ENCODE measurements around the gene EHBP1L1.

EHBP1L1 gene

DNA sequence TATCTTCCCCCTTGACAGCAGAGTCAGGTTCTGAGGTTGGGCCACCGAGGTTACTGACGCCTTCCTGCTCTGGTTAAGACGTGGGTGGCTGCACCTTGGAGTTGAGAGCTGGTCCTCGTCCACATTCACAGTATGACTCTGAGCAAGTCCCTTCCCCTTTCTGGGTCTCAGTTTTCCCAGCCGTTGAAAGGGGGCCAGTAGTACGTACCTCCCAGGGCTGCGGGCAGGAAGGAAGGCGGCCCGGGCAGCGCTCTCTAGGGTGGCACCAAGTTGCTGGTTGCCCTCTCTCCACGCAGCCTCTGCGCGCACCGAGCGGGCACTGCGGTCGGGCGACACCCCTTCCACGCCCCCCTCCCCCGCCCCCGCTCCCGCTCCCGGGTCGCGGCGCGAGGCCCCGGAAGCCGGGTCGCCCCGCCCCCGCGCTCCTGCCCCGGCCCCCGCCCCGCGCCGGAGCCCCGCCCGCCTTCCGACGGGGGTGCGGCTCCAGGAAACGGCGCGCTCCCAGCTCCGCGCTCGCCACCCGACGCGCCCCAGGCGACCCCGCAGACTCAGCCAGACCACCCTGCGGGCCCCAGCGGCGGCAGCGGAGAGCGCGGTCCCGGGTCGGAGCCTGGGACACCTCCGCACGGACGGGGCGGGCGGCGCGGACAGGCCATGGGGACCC lies at the start of gene EHBP1L1:
Gene EHBP1L1, plus strand, starts transcription at position 486 of the 664 bp plus-strand sequence. CDS start 250 bp downstream, outside the sequence.
- no peak for DNase-seq (ENCODE audit: low read depth)

DNA sequence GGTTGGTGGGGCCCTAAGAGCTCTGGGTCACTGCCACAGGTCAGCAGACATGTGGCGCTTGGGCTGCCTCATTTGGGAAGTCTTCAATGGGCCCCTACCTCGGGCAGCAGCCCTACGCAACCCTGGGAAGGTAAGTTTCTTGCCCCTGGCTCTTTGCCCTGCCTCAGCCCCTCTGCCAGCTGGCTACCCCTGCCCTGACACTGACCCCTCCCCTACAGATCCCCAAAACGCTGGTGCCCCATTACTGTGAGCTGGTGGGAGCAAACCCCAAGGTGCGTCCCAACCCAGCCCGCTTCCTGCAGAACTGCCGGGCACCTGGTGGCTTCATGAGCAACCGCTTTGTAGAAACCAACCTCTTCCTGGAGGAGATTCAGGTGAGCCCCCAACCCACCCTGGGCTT lies 49.1 kb upstream of the EHBP1L1 start:
- no peak for DNase-seq (ENCODE audit: low read depth)

DNA sequence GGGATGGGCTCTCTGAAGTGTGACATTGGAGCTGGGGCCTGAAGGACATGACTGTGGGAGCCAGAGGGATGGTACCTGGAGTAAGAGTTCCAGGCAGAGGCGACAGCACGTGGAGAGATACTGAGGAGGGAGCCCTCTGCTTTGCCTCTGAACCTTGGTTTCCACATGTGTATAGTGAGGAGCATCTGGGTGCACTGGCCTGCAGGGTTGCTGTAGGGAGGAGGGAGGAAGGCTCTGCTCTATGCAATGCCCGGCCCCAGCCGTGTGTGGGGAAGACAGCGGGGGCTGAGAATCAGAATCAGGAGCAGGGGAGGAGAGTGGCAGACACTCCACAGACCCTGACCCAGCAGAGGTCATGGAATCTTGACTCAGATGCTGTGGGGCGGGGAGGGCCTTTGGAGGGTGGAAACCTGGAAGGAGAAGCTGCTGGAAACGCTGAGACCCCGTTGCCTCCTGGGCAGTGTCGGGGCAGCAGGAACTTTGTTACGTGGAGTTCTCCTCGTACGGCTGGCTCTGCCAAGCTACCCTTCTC lies 47.0 kb upstream of the EHBP1L1 start:
- no peak for DNase-seq (ENCODE audit: low read depth)

DNA sequence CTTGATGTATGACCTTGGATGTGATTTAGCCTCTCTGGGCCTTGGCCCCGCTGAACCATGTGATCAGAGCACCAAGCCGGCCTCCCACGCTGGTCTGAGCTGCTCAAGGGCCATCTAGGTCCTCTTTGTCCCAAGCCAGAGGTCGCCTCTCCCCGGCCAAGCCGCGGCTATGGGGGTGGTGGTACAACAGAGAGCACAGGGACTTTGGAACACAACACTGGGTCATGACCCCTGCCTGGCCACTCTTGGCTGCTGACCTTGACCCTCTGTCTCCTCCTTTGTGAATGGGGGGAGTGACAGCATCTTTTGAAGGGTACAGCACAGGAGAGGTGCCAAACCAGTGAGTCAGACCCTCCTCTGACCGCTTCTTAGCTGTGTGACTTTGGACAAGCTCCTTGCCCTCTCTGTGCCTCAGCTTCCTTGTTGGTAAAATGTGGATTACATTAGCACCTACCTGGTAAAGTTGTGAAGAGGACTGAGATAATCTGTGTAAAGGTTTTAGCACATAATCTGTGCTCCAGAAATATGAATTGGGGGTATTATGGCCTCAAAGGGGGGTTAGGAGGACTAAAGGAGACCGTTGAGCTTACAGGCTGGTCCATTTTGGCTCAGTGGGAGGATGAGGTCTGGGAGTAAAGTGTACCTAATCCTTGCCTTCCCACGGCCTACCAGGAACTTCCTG lies 46.2 kb upstream of the EHBP1L1 start:
- no peak for DNase-seq (ENCODE audit: low read depth)

DNA sequence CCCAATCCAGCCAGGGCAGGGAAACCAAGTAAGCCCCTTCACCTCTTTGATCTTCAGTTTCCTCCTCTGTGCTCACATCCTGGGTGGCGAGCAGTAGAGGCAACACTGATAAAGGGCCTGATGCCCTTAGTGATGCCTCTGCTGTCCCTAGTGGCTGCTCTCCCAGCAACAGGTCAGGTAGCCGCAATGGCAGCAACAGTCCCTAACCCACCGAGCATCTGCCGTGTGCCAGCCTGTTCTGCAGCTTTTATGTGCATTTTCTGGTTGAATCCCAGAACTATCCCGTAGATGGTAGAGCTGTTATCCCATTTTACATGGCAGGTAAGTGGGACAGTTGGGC lies 45.7 kb upstream of the EHBP1L1 start:
- DNase-seq (ENCODE audit: low read depth): no peak

DNA sequence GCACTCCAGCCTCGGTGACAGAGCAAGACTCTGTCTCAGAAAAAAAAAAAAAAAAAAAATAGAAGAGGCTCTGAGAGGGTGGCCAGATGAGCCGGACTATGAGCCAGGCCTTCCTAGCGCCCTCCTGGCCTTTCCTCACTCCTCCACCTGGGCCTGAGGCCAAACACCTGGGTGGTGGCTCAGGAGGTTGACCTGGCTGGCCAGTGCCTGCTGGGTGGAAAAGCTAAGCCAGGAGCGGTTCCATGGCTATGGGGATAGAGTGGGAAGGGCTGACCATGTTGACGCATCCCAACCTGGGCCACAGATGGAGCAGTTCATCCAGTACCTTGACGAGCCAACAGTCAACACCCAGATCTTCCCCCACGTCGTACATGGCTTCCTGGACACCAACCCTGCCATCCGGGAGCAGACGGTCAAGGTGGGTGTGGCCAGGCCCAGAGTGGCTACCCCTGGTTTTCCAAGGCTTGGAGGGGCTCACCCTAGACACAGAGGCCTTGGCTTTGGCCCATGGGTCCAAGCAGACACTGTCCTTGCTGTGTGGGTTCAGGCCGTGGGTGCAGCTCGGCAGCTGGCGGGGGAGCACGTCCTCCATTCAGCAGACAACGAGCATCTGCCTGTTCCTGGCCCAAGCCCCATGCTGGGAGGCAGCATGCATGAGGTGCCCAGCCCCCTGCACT lies 43.3 kb upstream of the EHBP1L1 start:
- no peak for DNase-seq (ENCODE audit: low read depth)

DNA sequence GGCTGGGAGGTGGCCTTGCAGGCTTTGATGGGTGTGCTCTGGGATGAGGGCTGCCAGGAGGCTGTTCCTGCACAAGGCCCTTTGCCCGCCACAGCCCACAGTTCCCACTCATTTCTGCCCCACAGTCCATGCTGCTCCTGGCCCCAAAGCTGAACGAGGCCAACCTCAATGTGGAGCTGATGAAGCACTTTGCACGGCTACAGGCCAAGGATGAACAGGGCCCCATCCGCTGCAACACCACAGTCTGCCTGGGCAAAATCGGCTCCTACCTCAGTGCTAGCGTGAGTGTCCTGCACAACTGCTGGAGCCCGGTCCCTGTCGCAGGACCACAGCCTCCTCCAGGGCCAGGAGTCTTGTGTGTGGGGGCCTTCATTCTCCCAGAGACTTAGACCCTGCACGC lies 40.8 kb upstream of the EHBP1L1 start:
- no peak for DNase-seq (ENCODE audit: low read depth)

DNA sequence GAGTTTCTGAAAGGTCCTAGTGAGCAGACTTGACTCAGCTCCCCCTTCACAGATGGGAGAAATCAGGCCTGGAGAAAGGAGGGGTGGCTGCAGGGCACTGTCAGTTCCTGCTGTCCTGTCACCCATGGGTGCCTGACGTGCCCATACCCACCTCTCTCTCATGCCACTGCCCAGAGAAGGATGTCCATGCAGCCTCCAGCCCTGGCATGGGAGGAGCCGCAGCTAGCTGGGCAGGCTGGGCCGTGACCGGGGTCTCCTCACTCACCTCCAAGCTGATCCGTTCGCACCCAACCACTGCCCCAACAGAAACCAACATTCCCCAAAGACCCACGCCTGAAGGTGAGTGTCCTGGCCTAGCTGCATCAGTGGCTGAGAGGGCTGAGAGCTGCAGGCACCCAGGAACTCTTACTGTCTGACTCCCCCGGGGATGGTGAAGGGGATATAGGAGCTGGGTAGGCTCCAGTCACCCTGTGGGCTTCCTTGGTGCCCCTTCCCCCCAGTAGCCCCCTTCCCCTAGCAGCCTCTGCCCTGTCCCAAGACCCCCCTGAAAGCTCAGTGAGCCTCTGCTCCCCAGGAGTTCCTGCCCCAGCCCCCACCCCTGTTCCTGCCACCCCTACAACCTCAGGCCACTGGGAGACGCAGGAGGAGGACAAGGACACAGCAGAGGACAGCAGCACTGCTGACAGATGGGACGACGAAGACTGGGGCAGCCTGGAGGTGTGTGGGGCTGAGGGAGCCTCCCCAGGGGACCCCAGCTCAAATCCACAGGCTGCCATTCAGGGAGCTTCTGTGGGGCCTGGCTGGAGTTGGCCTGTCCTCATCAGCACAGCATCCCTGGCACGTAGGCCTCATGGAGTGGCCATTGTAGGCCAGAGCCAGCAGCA lies 39.2 kb upstream of the EHBP1L1 start:
- DNase-seq (ENCODE audit: low read depth): no peak

DNA sequence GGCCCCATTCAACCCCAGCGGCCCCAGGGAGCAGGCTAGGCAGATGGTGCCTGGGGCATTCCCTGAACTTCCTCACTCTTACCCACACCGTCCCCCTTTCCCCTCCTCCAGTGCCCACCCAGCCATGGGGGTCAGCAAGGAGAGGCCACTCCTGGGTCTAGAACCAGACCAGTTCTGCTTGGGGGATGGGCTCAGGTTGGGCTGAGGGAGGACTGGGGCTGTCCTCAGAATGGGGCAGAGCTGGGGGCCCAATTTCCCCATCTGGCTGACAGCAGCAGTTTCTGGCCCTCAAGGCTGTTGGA lies 38.6 kb upstream of the EHBP1L1 start:
- no peak for DNase-seq (ENCODE audit: low read depth)

DNA sequence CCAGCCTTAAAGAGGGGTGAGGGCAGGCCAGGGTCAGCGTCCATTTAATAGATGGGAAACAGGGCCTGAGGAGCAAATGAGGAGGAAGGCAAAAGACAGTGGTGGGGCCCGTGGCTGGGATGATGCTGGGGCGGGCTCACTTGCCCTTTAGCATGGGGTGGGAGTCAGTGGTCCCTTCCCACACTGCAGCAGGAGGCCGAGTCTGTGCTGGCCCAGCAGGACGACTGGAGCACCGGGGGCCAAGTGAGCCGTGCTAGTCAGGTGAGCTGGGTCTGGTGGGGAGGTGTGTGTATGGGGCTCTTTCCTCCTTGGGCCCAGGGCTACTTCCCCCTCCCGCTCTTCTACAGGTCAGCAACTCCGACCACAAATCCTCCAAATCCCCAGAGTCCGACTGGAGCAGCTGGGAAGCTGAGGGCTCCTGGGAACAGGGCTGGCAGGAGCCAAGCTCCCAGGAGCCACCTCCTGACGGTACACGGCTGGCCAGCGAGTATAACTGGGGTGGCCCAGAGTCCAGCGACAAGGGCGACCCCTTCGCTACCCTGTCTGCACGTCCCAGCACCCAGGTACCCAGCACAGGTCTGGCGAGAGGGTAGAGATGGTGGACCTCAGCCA lies 38.1 kb upstream of the EHBP1L1 start:
- no peak for DNase-seq (ENCODE audit: low read depth)

DNA sequence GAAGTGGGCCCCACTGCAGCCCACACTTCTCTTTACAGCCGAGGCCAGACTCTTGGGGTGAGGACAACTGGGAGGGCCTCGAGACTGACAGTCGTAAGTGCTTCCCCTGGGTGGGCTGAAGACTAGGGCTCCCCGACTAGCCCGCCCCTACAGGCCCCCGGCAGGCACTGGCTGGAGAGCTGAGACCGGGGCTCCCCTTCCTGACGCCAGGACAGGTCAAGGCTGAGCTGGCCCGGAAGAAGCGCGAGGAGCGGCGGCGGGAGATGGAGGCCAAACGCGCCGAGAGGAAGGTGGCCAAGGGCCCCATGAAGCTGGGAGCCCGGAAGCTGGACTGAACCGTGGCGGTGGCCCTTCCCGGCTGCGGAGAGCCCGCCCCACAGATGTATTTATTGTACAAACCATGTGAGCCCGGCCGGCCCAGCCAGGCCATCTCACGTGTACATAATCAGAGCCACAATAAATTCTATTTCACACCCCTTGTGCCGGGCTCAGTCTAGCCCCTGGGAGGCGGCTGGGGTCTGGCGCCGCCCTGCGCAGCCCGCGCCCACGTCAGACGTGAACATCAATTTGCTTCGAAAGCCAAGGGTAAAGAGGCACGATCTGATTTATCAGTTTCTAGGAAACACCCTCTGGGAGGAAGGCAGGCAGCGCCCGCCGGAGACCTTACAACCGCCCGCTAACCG lies 37.5 kb upstream of the EHBP1L1 start:
- no peak for DNase-seq (ENCODE audit: low read depth)

DNA sequence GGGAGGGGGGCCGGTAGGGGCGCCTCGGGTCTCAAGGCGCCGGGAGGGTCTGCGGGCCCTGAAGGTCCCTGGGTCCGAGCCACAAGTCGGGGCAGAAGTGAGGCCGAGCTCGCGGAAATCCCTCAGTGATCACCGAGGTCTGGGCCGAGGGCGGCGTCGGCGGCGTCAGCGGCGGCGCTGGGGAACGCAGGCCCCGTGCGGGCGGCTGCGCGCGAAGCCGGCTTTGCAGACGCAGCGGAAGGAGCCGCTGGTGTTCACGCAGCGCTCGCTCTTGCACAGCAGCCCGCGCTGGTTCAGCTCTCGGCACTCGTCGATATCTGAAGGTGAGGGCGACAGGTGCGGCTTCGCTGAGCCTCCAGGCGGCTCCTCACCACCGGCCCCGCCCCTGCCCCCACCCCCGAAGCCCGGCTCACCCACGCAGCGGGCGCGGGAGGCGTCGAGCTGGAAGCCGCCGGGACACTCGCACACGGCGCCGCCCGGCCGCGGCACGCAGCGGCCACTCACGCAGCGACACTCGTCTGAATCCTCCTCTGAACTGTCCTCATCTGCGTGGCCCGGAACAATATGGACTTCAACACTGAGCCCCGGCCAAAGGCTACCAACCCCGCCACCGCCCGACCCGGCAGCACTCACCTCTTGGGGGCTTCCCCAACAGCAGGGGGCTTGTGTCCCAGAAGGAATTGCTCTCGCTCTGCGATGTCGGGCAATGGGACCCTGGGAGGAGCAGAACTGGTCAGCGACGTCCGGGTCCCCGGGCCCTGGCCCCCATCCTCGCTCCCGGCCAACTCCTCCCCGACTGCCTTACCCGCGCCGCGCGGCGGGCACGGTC lies 36.7 kb upstream of the EHBP1L1 start:
- no peak for DNase-seq (ENCODE audit: low read depth)

DNA sequence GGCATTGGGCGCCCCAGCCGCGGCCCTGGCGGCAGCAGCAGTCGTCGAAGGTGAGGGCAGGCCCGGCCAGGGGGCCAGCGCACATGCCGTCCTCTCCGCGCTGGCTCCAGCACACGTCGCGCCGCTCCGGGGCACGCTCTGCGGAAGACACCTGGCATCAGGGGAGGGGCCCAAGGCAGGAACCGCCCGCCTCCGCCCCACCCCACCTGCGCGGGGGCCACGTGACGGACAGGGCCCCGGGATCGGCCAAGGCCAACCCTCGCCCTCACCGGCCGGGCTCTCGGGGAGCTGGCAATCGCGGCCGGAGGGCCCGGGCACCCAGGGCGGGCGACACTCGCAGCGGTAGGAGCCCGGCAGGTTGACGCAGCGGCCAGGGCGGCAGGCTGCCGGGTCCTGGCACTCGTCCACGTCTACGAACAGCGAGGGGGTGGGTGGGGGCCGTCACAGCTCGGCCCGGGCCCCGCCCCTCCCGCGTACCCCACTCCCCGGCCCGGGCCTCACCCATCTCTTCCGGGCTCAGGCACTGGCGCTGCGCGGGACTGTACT lies 36.0 kb upstream of the EHBP1L1 start:
- DNase-seq (ENCODE audit: low read depth): no peak

DNA sequence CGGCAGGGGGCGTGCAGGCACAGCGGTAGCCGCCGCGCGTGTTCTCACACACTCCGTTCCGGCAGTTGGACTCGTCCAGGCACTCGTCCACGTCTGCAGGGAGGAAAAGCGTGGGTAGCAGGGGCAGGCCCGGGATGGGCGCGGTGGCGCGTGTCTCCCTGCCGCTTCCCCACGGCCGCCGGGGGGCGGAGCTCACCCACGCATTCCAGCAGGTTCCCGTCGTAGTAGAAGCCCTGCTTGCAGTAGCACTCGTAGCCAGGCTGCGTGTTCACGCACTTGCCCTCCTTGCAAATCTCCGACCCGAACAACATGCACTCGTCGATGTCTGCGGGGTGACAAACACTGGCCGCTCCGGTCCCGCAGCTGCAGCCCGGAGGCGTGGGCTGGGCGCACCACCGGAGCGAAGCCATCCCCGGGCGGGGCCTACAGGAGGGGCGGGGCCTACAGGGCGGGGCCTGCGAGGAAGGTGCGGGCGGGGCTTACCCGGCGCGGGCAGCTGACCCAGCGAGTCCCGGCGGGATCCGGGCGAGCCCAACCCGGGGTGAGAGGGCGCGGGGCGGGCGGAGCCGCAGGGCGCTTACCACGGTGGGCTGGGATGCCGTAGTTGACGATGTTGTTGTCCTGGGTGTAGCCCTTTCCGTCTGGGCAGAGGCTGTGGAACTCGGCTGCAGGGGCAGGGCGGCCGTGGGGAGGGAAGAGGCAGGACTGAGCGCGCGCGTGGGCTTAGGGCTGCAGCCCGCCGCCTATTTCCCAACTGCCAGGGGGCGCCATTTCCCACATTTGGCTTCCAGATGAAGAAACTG lies 35.4 kb upstream of the EHBP1L1 start:
- no peak for DNase-seq (ENCODE audit: low read depth)

DNA sequence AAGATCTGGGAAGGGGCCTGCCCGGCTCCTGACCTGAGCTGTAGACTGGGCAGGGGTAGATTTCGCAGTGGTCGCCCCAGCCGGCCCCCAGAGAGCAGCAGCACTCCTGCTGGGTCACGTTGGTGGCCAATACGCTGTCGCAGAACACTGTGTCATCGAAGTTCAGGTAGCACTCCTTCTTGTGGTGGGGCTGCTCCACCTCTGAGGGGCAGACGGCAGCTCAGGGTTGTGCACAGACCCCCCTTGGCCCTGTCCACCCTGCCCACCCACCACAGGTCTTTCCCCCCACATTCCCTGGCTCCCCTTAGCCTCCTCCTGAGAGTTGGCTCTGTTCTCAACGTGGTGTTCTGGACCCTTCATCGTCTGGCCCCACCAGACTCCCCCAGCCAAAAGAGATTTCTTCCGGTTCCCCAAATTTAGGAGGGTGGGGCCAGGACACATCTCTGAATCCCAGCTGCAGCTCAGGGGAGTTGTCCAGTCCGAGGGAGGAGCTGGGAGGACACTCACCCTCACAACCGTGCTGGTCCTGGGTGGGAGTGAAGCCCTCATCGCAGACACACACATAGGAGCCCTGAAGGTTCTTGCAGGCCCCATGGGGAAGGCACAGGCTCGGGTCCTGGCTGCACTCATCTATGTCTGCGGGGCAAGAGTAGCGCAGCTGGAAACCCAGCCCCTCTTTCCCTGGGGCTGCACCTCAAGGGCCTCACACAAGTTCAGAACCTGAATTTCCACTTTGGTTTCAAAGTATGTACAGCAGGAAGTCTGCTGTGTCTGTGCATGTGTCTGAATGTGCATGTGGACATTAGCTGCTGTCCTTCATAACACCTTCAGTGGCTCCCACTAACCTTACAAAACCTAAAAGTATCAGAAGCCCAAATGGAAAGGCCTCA lies 34.5 kb upstream of the EHBP1L1 start:
- DNase-seq (ENCODE audit: low read depth): no peak

DNA sequence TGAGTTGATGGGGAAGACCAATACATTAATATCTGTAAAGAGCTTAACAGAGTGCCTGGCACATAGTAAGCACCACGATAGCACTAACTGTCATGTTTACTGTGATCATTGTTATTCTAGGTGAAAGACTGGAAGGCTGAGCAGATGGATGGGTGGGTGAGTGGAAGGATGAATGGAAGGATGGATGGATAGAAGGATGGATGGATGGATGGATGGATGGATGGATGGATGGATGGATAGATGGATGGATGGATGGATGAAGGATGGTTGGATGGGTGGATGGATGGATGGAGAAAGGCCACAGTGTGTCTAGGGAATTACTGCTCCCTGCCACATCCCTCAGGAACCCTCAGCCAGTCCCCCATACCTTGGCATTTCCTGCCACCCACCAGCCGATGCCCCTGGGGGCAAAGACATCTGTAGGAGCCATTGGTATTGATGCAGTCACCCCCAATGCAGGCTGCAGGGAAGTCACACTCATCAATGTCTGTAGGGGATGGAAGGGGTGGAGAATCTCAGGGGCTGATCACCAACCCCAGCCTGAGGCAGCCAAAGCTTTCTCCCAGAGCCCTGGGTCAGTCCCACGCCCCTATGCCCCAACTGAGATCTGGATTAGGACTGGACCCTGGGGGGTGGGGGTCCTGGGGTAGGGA lies 33.0 kb upstream of the EHBP1L1 start:
- DNase-seq (ENCODE audit: low read depth): no peak

DNA sequence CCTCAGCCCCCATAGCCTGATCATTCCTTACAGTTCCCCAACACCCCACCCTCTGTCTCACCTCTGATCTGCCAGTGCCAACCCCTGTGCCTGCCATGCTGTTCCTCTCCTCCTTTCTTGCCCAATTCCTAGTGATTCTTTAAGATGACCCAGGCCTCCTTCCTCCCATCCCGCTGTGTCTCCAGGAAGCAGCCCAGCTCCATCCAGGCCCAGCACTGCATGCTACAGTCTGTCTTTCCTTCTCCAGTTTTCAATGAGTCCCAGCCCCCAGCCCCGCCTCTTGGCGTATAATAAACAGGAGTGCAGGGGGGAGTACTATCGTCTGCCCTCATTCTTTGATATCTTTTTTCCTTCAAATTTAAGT lies 30.0 kb upstream of the EHBP1L1 start:
- DNase-seq (ENCODE audit: low read depth): no peak

Measured in HS-27A (cell line).